WI38 (cell line): Measurements from ENCODE around the gene FOXA2.

ENCODE experiments used
- H3K4me3 ChIP-seq: 2 replicates; pipeline ENCODE4 v1.5.1; 2011; ENCODE audit warnings: low read depth, mild to moderate bottlenecking, control low read depth, low read length
- TF ChIP-seq, protein P1 (sequence below): IDR thresholded peaks from 2 replicates; pipeline ENCODE4 v1.5.1; 2012; ENCODE audit warnings: low read depth, mild to moderate bottlenecking, control low read depth, low read length

FOXA2 gene

DNA sequence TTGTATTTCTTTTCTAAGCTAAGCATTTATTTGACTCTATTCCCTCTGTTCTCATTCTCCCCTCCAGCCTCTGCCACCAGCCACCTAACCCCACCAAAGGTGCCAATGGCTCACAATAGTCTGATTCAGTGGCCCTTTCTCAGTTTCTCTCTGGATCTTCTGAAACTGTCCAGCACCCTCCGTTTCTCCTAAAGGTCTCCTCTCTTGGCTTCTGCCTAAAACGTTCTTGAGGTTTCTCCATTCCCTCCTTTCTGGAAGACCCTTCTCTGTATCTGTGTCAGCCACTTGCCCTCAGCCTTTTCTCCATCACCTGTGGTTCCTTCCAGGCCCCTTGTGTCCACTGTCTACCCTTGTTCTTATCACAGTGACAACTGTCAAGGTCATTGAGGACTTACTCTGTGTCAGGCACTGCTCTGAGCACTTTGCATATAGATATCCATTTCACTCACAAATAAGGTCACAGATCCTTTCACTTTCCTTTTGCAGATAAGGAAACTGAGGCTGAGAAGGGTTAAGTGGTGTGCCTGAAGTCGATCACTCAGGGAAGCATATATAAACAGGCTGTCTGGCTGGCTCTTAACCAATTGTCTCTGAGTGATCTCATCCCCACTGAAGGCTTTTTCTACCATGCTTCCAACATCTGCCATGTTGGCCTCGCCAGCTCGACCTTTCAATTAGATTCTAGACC lies 48.1 kb downstream of the FOXA2 start:
- H3K4me3 ChIP-seq = no peak overlapping the region
- TF ChIP-seq, protein P1, sequence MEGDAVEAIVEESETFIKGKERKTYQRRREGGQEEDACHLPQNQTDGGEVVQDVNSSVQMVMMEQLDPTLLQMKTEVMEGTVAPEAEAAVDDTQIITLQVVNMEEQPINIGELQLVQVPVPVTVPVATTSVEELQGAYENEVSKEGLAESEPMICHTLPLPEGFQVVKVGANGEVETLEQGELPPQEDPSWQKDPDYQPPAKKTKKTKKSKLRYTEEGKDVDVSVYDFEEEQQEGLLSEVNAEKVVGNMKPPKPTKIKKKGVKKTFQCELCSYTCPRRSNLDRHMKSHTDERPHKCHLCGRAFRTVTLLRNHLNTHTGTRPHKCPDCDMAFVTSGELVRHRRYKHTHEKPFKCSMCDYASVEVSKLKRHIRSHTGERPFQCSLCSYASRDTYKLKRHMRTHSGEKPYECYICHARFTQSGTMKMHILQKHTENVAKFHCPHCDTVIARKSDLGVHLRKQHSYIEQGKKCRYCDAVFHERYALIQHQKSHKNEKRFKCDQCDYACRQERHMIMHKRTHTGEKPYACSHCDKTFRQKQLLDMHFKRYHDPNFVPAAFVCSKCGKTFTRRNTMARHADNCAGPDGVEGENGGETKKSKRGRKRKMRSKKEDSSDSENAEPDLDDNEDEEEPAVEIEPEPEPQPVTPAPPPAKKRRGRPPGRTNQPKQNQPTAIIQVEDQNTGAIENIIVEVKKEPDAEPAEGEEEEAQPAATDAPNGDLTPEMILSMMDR = no peak

DNA sequence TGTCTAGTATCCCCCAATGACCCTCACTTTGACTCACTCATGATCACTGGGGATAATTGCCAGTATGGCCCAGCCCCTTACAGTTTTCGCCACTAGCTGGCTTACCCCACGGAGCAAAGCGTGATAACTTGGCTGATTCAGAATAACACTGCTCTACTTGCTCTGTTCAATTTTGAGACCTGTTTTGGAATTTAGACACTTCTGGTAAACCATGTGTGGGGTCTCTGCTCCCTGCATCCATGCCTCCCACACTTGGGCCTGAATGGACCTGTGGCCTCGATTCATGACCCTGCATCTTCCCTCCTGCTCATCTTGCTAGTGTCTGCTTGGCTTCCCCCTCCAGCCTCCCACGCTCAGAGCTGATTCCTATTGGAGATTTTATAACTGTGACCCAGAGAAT lies 48.9 kb downstream of the FOXA2 start:
- TF ChIP-seq, protein P1 = no peak
- H3K4me3 ChIP-seq = no peak overlapping the region

DNA sequence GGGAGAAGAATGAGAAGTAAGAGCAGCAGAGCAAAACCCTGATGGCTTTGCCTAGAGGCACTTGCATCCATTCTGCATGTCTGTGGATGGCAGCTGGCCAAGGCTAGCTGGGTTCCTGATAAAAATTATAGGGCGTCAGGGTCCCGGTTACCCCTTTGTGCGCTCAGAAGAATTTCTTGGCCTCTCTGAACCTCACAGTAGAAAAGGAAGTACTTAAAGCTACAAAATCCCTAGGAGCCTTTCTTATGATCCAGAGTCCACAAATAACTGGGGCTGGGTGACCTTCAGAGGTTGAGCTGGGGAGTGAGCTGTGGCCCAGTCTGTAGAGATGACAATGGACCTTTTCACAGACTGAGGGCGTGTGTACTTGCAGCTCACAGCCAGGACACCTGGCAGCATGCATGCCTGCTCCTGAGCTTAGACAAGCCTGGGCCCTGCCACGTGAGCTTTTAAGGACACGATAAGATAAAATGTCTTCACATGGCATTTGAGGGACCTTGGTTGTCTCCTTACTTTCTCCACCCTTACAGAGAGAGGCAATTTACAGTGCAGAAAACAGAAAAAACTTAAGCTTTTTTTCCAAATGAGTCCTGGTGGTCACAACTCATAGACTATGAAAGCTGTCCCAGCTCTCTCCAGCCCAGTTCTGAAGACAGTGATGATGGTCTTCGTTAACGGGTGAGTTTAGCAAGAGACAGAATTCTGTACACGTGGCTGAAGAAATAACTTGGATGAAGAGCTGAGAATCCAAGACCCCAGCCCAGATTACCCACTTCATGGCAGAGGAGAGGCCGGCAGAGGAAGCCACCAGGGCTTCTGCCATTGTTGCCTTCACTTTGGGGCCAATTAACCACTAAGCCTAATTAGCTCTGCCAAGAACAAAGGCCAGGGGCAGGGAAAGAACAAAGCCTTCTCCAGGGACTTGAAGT lies 50.3 kb downstream of the FOXA2 start:
- H3K4me3 ChIP-seq = no peak overlapping the region
- TF ChIP-seq, protein P1 = no peak

DNA sequence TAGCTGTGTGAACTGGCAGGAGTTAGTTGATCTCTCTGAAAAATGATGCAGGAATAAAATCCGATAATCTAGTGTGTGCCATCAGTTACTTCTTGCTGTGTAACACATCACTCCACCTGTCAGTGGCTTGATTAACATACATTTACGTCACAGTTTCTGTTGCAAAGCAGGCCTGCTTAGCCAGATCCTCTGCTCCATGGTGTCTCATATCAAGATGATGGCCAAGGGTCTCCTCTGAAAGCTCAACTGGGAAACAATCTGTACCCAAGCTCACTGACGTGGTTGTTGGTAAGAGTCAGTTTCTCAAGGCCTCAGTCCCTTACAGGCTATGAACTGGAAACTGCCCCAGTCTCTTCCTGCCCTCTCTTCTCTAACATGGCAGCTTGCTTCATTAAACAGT lies 51.8 kb downstream of the FOXA2 start:
- TF ChIP-seq, protein P1 = no peak
- no peak overlapping the region for H3K4me3 ChIP-seq

DNA sequence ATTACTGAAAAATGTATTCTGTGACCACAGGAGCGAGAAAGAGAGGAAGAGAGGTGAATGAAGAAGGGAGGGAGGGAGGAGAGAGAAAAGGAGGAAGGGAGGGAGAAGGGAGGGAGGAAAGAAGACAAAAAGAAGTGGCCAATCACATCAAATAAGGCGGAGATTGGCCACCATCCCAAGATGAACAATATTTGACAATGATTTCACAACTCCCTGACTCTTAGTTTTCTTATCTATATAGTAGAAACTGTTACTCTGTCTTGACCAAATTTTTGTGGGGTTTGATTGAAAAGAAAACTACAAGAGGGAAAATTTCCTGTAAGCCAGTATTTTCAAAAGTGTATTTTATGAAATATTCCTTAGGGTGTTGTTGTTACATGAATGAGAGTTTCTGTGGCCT lies 52.6 kb downstream of the FOXA2 start:
- TF ChIP-seq, protein P1 = no peak

DNA sequence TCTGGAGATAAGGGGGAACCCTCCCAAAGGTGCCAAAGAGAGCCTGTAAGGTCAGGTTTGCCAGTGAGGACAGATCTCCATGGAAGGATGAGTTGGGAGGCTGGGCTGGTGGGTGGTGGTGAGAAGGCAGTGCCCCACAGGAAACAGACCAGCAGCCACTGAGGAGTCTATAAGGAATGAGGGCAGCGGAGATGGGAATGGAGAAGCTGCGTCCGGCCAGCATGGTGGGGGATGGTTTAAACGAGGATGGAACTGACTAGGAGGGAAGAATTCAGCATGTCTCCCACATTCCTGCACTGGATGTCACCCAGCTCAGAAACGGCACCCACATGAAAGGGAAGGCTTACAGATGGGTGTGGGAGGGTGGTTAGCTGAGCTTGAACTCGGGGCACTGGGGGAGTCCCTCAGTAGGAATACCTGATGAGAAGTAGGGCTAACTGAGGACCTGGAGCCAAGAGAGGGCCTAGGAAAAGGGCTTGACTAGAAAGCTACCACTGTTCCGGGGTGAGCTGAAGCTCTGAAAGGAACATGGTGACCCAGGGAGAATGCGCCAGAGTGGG lies 53.2 kb downstream of the FOXA2 start:
- TF ChIP-seq, protein P1 = no peak
- no peak overlapping the region for H3K4me3 ChIP-seq

More for the DNA sequence above, 52.6 kb downstream of the FOXA2 start:
- H3K4me3 ChIP-seq = no peak overlapping the region
